HFFc6 (cell line): ENCODE measurements around the gene CYP51A1. TPM values are rescaled to one million over a fixed set of nuclear protein-coding genes. Genes with fewer than 3 reads are reported as not detected.
"Not testable (repeated sequence)": the region's sequence is repeated elsewhere in the genome, so short reads cannot be mapped to it uniquely, and the experiment has no call there.

ENCODE experiments used
- DNase-seq: peaks from one replicate; pipeline ENCODE4 v3.0.0-alpha.2; 2018
- H3K27ac Mint-ChIP-seq: 2 replicates; pipeline ENCODE4 v1.8.0; 2020; ENCODE audit warnings: mild to moderate bottlenecking, mixed read lengths
- H3K27me3 Mint-ChIP-seq: 2 replicates; pipeline ENCODE4 v1.8.0; 2021; ENCODE audit warnings: mild to moderate bottlenecking, moderate library complexity, mixed read lengths; ENCODE audit not compliant: insufficient read depth
- H3K36me3 Mint-ChIP-seq: 2 replicates; pipeline ENCODE4 v1.8.0; 2021; ENCODE audit warnings: low read depth, mixed read lengths
- H3K4me1 Mint-ChIP-seq: 2 replicates; pipeline ENCODE4 v1.8.0; 2020; ENCODE audit warnings: low read depth, mixed read lengths
- H3K4me3 Mint-ChIP-seq: 2 replicates; pipeline ENCODE4 v1.8.0; 2020; ENCODE audit warnings: mild to moderate bottlenecking, moderate library complexity, mixed read lengths
- H3K9me3 Mint-ChIP-seq: 2 replicates; pipeline ENCODE4 v1.8.0; 2020; ENCODE audit warnings: mild to moderate bottlenecking, mixed read lengths
- CTCF ChIP-seq: fragments of 200-600 bp; sonication (generic); IDR thresholded peaks from 2 replicates; pipeline ENCODE4 v1.5.0; 2021; ENCODE audit warnings: antibody characterized with exemption, mild to moderate bottlenecking
- total RNA-seq, 6 experiments: library from RNA; stranded (reverse); fragmentation: NEBNext Ultra II Directional; extraction: Animal tissue kit (Norgen Biotek cat#: 25700); gene quantifications; 2 replicates in 1 of 6; 3 replicates in 5 of 6; pipeline ENCODE4 v1.2.3, GENCODE V29; 2021

Gene CYP51A1
- total RNA-seq, 6 experiments from 2014 or later = 34.9 to 43.8 (median 38.2) TPM

- peak; percentile 71 for DNase-seq
- Mint-ChIP-seq H3K27ac (peak overlapping the region; percentile 52), H3K27me3 (peaks cover 4% of the 10 kb centered on the region; the same call in 1 of the 2 replicates), H3K4me1 (peaks cover 16% of the 10 kb centered on the region), H3K9me3 (no peaks in the 10 kb centered on the region), H3K36me3 (no peaks in the 10 kb centered on the region), H3K4me3 (peak overlapping the region; percentile 49)
- no peak for TF ChIP-seq CTCF
Observed at GRCh38 chr7:92158660-92159575, 24.6 kb upstream of the CYP51A1 start.

- peaks cover 16% of the 10 kb centered on the region for H3K4me1 Mint-ChIP-seq
- no peaks in the 10 kb centered on the region for H3K9me3 Mint-ChIP-seq
- H3K27ac Mint-ChIP-seq = no peak overlapping the region
- no peak overlapping the region for H3K4me3 Mint-ChIP-seq
- peaks cover 2% of the 10 kb centered on the region; the same call in 1 of the 2 replicates for H3K27me3 Mint-ChIP-seq
- no peak for TF ChIP-seq CTCF
- no peaks in the 10 kb centered on the region for H3K36me3 Mint-ChIP-seq
- DNase-seq = no peak
Observed at GRCh38 chr7:92156990-92157389, 22.7 kb upstream of the CYP51A1 start.

- no peak for TF ChIP-seq CTCF
- Mint-ChIP-seq H3K9me3 (no peaks in the 10 kb centered on the region), H3K27me3 (peaks cover 2% of the 10 kb centered on the region; the same call in 1 of the 2 replicates), H3K36me3 (no peaks in the 10 kb centered on the region), H3K27ac (no peak overlapping the region), H3K4me3 (no peak overlapping the region), H3K4me1 (peaks cover 16% of the 10 kb centered on the region)
- no peak for DNase-seq
Observed at GRCh38 chr7:92155108-92155739, 20.9 kb upstream of the CYP51A1 start.

GRCh38 chr7:92150450-92151017 lies 16.3 kb upstream of the CYP51A1 start:
- no peak overlapping the region for H3K27ac Mint-ChIP-seq
- H3K9me3 Mint-ChIP-seq = no peaks in the 10 kb centered on the region
- no peaks in the 10 kb centered on the region for H3K36me3 Mint-ChIP-seq
- TF ChIP-seq CTCF = no peak
- H3K4me3 Mint-ChIP-seq = no peak overlapping the region
- H3K27me3 Mint-ChIP-seq = no peaks in the 10 kb centered on the region
- no peak for DNase-seq
- H3K4me1 Mint-ChIP-seq = no peaks in the 10 kb centered on the region

GRCh38 chr7:92149736-92150239 lies 15.5 kb upstream of the CYP51A1 start:
- Mint-ChIP-seq H3K36me3 (no peaks in the 10 kb centered on the region), H3K27me3 (no peaks in the 10 kb centered on the region), H3K9me3 (no peaks in the 10 kb centered on the region), H3K27ac (no peak overlapping the region), H3K4me1 (no peaks in the 10 kb centered on the region), H3K4me3 (no peak overlapping the region)
- no peak for TF ChIP-seq CTCF
- no peak for DNase-seq

- not testable (repeated sequence) for H3K27ac Mint-ChIP-seq, H3K36me3 Mint-ChIP-seq, H3K4me1 Mint-ChIP-seq, H3K27me3 Mint-ChIP-seq, H3K4me3 Mint-ChIP-seq, DNase-seq, H3K9me3 Mint-ChIP-seq
Observed at GRCh38 chr7:92143192-92143880, 9.1 kb upstream of the CYP51A1 start.

GRCh38 chr7:92142791-92143190 lies 8.5 kb upstream of the CYP51A1 start:
- not testable (repeated sequence) for H3K27ac Mint-ChIP-seq, H3K4me1 Mint-ChIP-seq, H3K9me3 Mint-ChIP-seq, H3K36me3 Mint-ChIP-seq, DNase-seq, H3K4me3 Mint-ChIP-seq, H3K27me3 Mint-ChIP-seq
